ENCODE results near the gene DNLZ.

- TF ChIP-seq, protein P1, sequence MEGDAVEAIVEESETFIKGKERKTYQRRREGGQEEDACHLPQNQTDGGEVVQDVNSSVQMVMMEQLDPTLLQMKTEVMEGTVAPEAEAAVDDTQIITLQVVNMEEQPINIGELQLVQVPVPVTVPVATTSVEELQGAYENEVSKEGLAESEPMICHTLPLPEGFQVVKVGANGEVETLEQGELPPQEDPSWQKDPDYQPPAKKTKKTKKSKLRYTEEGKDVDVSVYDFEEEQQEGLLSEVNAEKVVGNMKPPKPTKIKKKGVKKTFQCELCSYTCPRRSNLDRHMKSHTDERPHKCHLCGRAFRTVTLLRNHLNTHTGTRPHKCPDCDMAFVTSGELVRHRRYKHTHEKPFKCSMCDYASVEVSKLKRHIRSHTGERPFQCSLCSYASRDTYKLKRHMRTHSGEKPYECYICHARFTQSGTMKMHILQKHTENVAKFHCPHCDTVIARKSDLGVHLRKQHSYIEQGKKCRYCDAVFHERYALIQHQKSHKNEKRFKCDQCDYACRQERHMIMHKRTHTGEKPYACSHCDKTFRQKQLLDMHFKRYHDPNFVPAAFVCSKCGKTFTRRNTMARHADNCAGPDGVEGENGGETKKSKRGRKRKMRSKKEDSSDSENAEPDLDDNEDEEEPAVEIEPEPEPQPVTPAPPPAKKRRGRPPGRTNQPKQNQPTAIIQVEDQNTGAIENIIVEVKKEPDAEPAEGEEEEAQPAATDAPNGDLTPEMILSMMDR (IDR thresholded peaks at IDR 0.05), result no peak
- TF ChIP-seq POLR2A (IDR thresholded peaks at IDR 0.05), result no peak
These were observed 2.3 kb downstream of the DNLZ start for GRCh38 chr9:136361047-136361753.
